ENCODE data around the gene MLC1. TPM values are rescaled to one million over a fixed set of nuclear protein-coding genes. Genes with fewer than 3 reads are reported as not detected.

Gene MLC1
- total RNA-seq, result not detected in 2 replicates

GRCh38 chr22:50085211-50085972, at the start of gene MLC1:
MLC1 (minus strand) TSS chr22:50085426; CDS start chr22:50084902, 524 bp downstream.

DNA sequence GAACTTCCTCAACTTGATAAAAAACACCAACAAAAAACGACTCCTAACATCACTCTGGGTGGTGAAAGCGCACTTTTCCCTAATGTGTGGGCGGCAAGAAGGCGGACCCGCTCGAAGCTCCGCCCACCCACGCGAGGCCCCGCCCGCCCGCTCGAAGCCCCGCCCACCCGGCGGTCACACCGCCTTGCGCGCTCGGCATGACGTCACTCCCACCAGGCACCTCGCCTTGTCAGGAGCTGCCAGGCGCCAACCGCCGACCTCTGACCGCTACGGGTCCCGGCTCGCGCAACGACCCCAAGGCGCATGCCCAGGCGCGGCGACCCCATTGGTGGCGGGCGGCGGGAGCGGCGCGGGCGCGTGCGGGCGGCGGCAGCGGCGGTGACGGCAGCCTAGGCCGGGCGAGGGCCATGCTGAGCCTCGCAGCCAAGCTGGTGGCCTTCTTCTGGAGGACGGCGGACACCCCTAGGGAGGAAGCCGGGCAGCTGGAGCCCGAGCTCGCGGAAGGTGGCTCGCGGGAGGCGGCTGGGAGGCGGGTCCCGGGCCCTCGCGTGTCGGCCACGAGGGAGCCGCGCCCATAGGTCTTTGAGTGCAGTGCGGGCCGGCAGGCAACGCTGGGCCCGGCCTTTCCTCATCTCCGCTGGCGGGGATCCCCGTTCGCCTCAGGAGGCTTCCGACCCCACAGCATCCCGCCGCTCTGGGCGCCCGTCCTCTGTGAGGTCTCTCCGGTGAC, 4.6 kb upstream of the MLC1 start, which contains the start of gene MOV10L1:
TSS of gene MOV10L1 (plus strand) at position 325 of the 730 bp plus-strand sequence. CDS start at position 408, 83 bp downstream.

GRCh38 chr22:50058061-50058905, 26.9 kb downstream of the MLC1 start, which contains the start of gene TTLL8:
TTLL8 (minus strand) TSS chr22:50058298.

GRCh38 chr22:50012211-50013181, 72.7 kb downstream of the MLC1 start, which contains the start of gene IL17REL:
IL17REL (minus strand) TSS chr22:50012765; CDS start chr22:50012646, 119 bp downstream.

Other genes with a start within 250 kb of the MLC1 start
- gene ZBED4, start 231.6 kb downstream of the MLC1 start, total RNA-seq, result 12.0 and 13.6 TPM in 2 replicates
- gene ALG12, start 167.0 kb downstream of the MLC1 start, total RNA-seq, result 17.9 and 18.7 TPM in 2 replicates
- 77.2 and 81.5 TPM in 2 replicates for gene CRELD2, start 166.8 kb downstream of the MLC1 start, total RNA-seq
- 129 and 130 TPM in 2 replicates for gene PIM3, start 124.7 kb downstream of the MLC1 start, total RNA-seq
- gene IL17REL, start 72.7 kb downstream of the MLC1 start, total RNA-seq, result 0.15 TPM in 1 of 2 replicates, not detected in the other
- not detected in 2 replicates for gene TTLL8, start 27.1 kb downstream of the MLC1 start, total RNA-seq
- 14.9 and 15.2 TPM in 2 replicates for gene MOV10L1, start 4.6 kb upstream of the MLC1 start, total RNA-seq
- 0.15 and 0.65 TPM in 2 replicates for gene PANX2, start 85.3 kb upstream of the MLC1 start, total RNA-seq
- 26.9 and 36.7 TPM in 2 replicates for gene TRABD, start 100.5 kb upstream of the MLC1 start, total RNA-seq
- 22.1 and 29.2 TPM in 2 replicates for gene SELENOO, start 115.6 kb upstream of the MLC1 start, total RNA-seq
- gene TUBGCP6, start 159.6 kb upstream of the MLC1 start, total RNA-seq, result 25.0 and 26.1 TPM in 2 replicates
- 20.5 and 20.7 TPM in 2 replicates for gene HDAC10, start 165.8 kb upstream of the MLC1 start, total RNA-seq
- 50.7 and 59.1 TPM in 2 replicates for gene MAPK12, start 176.3 kb upstream of the MLC1 start, total RNA-seq
- gene MAPK11, start 185.0 kb upstream of the MLC1 start, total RNA-seq, result 10.5 and 17.9 TPM in 2 replicates
- gene PLXNB2, start 222.2 kb upstream of the MLC1 start, total RNA-seq, result 44.5 and 45.5 TPM in 2 replicates
- 0.76 and 1.3 TPM in 2 replicates for gene DENND6B, start 241.6 kb upstream of the MLC1 start, total RNA-seq

Measured in epithelial cell of umbilical artery (primary cell).